Activated T-helper 1 cell treated with anti-CD3 and anti-CD28 coated beads, Interleukin-12 subunit alpha, Interleukin-12 subunit beta, Interleukin-2, Interleukin-4 antibody, amounts not matched to agents 30 ng/mL and 10 ng/mL and 1 ng/mL, durations not matched to agents 14 hours and 24 hours and 36 hours (primary cell): Measurements from ENCODE around the gene WDFY3. TPM values are rescaled to one million over a fixed set of nuclear protein-coding genes. Genes with fewer than 3 reads are reported as not detected.

Experiments used
- DNase-seq: peaks from one replicate; pipeline ENCODE4 v3.0.0; 2021; ENCODE audit warnings: low spot score
- H3K27ac Mint-ChIP-seq: one replicate; pipeline ENCODE4 v1.8.0; 2021; ENCODE audit warnings: mild to moderate bottlenecking, mixed read lengths
- H3K27me3 Mint-ChIP-seq: one replicate; pipeline ENCODE4 v1.8.0; 2022; ENCODE audit warnings: mild to moderate bottlenecking, moderate library complexity, mixed read lengths; ENCODE audit not compliant: insufficient read depth
- H3K36me3 Mint-ChIP-seq: one replicate; pipeline ENCODE4 v1.8.0; 2021; ENCODE audit warnings: low read depth, mixed read lengths
- H3K4me1 Mint-ChIP-seq: one replicate; pipeline ENCODE4 v1.8.0; 2021; ENCODE audit warnings: low read depth, mixed read lengths
- H3K4me3 Mint-ChIP-seq: one replicate; pipeline ENCODE4 v1.8.0; 2021; ENCODE audit warnings: mild to moderate bottlenecking, moderate library complexity, mixed read lengths
- H3K9me3 Mint-ChIP-seq: one replicate; pipeline ENCODE4 v1.8.0; 2021; ENCODE audit warnings: mixed read lengths
- intact Hi-C: fragments of 100-400 bp; cut with micrococcal nuclease; formaldehyde crosslinking; loops from one replicate; pipeline ENCODE4 v1.15.1; 2024
- total RNA-seq: library from RNA; stranded (reverse); gene quantifications from 2 replicates; pipeline ENCODE4 v1.2.3, GENCODE V29; 2022

WDFY3 gene
- total RNA-seq, 1 donor from 2014 or later: 0.39 TPM

DNA sequence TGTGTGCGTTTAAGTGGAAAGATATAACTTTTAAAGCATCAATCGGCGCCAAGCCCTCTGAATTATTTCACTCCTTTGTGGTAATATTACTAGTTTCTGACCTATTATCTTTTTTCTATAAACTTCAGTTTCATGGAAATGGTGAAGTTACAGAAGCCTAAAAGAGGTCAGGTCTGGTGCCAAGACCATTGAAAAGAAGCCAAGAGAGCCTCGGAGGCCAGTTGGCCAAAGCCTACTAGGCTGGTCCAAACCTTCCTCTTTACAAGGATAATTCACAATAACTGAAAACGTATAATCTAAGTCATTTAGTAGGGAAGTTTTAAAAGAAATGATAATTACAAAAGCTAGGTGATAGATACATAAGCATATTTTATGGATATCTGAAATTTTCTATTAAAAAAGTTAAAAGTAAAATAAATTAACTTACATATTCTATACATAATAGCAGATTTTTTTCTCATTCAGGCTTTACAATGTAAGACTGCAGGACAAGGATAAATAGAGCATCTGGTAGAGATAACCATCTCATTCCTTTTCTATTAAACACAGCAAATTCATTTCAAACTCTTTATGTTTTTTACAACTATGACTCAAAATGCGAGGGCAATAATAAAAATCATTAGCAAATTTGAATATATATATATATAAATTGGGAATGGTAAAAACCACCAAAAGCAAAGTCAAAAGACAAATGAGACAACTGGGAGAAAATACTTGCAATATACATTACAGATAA lies 49.2 kb downstream of the WDFY3 start:
- DNase-seq: no peak
- intact Hi-C loops: no loop called here
- no peak overlapping the region for H3K27ac Mint-ChIP-seq
- no peaks in the 10 kb centered on the region for H3K9me3 Mint-ChIP-seq
- no peak overlapping the region for H3K4me3 Mint-ChIP-seq
- no peaks in the 10 kb centered on the region for H3K36me3 Mint-ChIP-seq
- H3K27me3 Mint-ChIP-seq: peaks cover 1% of the 10 kb centered on the region
- no peaks in the 10 kb centered on the region for H3K4me1 Mint-ChIP-seq

- H3K9me3 Mint-ChIP-seq: no peaks in the 10 kb centered on the region
- peaks cover 1% of the 10 kb centered on the region for H3K27me3 Mint-ChIP-seq
- intact Hi-C loops: no loop called here
- no peak overlapping the region for H3K27ac Mint-ChIP-seq
- DNase-seq: no peak
- no peak overlapping the region for H3K4me3 Mint-ChIP-seq
- H3K36me3 Mint-ChIP-seq: no peaks in the 10 kb centered on the region
- H3K4me1 Mint-ChIP-seq: no peaks in the 10 kb centered on the region
These were observed 50.3 kb downstream of the WDFY3 start for GRCh38 chr4:84916227-84916626.

- no peak for DNase-seq
- H3K4me3 Mint-ChIP-seq: no peak overlapping the region
- no peaks in the 10 kb centered on the region for H3K4me1 Mint-ChIP-seq
- no peaks in the 10 kb centered on the region for H3K36me3 Mint-ChIP-seq
- H3K27ac Mint-ChIP-seq: no peak overlapping the region
- no peaks in the 10 kb centered on the region for H3K9me3 Mint-ChIP-seq
- intact Hi-C loops: no loop called here
- H3K27me3 Mint-ChIP-seq: peaks cover 1% of the 10 kb centered on the region
These were observed 51.1 kb downstream of the WDFY3 start for GRCh38 chr4:84915396-84915780.

DNA sequence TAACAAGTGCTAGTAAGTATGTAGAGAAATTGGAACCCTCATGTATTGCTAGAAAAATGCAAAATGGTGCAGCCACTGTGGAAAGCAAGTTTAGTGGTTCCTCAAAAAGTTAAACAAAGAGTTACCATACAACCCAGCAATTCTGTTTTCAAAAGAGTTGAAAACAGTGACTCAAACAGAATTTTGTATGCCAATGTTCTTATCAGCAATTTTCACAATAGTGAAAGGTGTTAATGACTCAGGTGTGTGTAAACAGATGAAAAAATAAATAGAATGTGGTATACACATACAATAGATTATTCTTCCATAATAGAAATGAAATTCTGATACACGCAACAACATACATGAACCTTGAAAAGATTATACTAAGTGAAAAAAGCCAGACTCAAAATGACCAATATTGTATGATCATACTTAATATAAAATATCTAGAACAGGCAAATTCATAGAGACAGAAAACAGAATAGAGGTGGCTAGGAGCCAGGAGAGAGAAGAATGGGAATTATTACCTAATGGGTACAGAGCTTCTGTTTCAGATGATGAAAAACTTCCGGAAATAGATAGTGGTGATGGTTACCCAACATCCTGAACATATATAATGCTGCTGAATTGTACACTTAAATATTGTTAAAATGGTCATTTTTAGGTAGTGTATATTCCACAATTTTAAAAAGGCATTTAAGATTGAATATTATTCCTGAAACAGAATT lies 51.6 kb downstream of the WDFY3 start:
- intact Hi-C loops: no loop called here
- Mint-ChIP-seq H3K4me3 (no peak overlapping the region), H3K27me3 (peaks cover 1% of the 10 kb centered on the region)

GRCh38 chr4:84913176-84913575 lies 53.3 kb downstream of the WDFY3 start:
- Mint-ChIP-seq H3K27me3 (peaks cover 1% of the 10 kb centered on the region), H3K9me3 (no peaks in the 10 kb centered on the region), H3K4me3 (no peak overlapping the region), H3K27ac (no peak overlapping the region), H3K36me3 (no peaks in the 10 kb centered on the region), H3K4me1 (no peaks in the 10 kb centered on the region)
- DNase-seq: no peak
- intact Hi-C loops: no loop called here

More for the DNA sequence above, 51.6 kb downstream of the WDFY3 start:
- Mint-ChIP-seq H3K9me3 (no peaks in the 10 kb centered on the region), H3K4me1 (no peaks in the 10 kb centered on the region), H3K36me3 (no peaks in the 10 kb centered on the region), H3K27ac (no peak overlapping the region)
- no peak for DNase-seq

DNA sequence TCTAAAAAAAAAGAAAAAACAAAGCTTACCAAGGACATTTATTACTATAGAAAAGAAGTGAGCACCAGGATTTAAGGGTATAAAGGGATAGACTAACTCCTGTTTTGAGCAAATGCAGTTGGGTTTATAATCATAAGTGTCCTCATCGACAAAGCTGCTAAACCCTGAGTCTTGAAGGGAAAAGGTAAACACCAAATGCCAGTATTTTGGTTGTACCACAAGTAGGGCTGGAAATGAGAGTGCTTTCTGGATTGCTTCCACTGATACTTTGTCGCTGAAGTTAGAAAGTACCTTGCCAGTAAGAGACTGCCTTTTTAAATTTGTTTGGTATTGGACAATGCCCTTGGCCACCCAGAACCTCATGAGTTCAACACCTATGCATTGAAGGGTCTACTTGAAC lies 53.7 kb downstream of the WDFY3 start:
- Mint-ChIP-seq H3K4me1 (no peaks in the 10 kb centered on the region), H3K27ac (no peak overlapping the region), H3K9me3 (no peaks in the 10 kb centered on the region), H3K4me3 (no peak overlapping the region), H3K27me3 (peaks cover 1% of the 10 kb centered on the region), H3K36me3 (no peaks in the 10 kb centered on the region)
- intact Hi-C loops: no loop called here
- DNase-seq: no peak

GRCh38 chr4:84908876-84909275 lies 57.6 kb downstream of the WDFY3 start:
- Mint-ChIP-seq H3K27me3 (no peaks in the 10 kb centered on the region), H3K9me3 (no peaks in the 10 kb centered on the region), H3K27ac (no peak overlapping the region), H3K4me3 (no peak overlapping the region), H3K36me3 (no peaks in the 10 kb centered on the region), H3K4me1 (no peaks in the 10 kb centered on the region)
- DNase-seq: no peak
- intact Hi-C loops: no loop called here

- Mint-ChIP-seq H3K27me3 (no peaks in the 10 kb centered on the region), H3K9me3 (no peaks in the 10 kb centered on the region), H3K4me3 (no peak overlapping the region), H3K36me3 (no peaks in the 10 kb centered on the region), H3K4me1 (no peaks in the 10 kb centered on the region), H3K27ac (no peak overlapping the region)
- no peak for DNase-seq
- intact Hi-C loops: no loop called here
These were observed 59.3 kb downstream of the WDFY3 start for GRCh38 chr4:84907145-84907544.

GRCh38 chr4:84905646-84906045 lies 60.8 kb downstream of the WDFY3 start:
- Mint-ChIP-seq H3K9me3 (no peaks in the 10 kb centered on the region), H3K4me3 (no peak overlapping the region), H3K27ac (no peak overlapping the region), H3K36me3 (no peaks in the 10 kb centered on the region), H3K4me1 (no peaks in the 10 kb centered on the region), H3K27me3 (no peaks in the 10 kb centered on the region)
- no peak for DNase-seq
- intact Hi-C loops: no loop called here

GRCh38 chr4:84901740-84902281 lies 64.7 kb downstream of the WDFY3 start:
- no peaks in the 10 kb centered on the region for H3K27me3 Mint-ChIP-seq
- H3K36me3 Mint-ChIP-seq: no peaks in the 10 kb centered on the region
- intact Hi-C loops: no loop called here
- H3K9me3 Mint-ChIP-seq: no peaks in the 10 kb centered on the region
- H3K27ac Mint-ChIP-seq: no peak overlapping the region
- DNase-seq: no peak
- H3K4me1 Mint-ChIP-seq: no peaks in the 10 kb centered on the region
- H3K4me3 Mint-ChIP-seq: no peak overlapping the region

- Mint-ChIP-seq H3K27me3 (no peaks in the 10 kb centered on the region), H3K27ac (no peak overlapping the region), H3K36me3 (no peaks in the 10 kb centered on the region), H3K4me3 (no peak overlapping the region), H3K9me3 (no peaks in the 10 kb centered on the region), H3K4me1 (no peaks in the 10 kb centered on the region)
- intact Hi-C loops: no loop called here
- DNase-seq: no peak
These were observed 65.3 kb downstream of the WDFY3 start for GRCh38 chr4:84901173-84901572.

DNA sequence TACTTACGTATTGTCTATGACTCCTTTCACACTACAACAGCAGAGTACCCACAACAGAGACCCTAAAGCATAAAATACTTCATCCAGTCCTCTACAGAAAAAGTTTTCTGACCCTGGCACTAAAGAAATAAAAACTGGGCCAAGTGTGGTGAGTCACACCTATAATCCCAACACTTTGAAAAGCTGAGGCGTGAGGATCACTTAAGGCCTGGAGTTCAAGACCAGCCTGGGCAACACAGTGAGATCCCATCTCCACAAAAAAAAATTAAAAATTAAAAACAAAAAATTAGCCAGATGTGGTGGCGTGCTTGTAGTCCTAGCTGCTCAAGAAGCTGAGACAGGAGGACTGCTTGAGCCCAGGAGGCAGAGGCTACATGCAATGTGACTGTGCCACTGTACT lies 66.9 kb downstream of the WDFY3 start:
- no peak for DNase-seq
- Mint-ChIP-seq H3K27me3 (no peaks in the 10 kb centered on the region), H3K36me3 (no peaks in the 10 kb centered on the region), H3K27ac (no peak overlapping the region), H3K9me3 (no peaks in the 10 kb centered on the region), H3K4me3 (no peak overlapping the region), H3K4me1 (no peaks in the 10 kb centered on the region)
- intact Hi-C loops: no loop called here

DNA sequence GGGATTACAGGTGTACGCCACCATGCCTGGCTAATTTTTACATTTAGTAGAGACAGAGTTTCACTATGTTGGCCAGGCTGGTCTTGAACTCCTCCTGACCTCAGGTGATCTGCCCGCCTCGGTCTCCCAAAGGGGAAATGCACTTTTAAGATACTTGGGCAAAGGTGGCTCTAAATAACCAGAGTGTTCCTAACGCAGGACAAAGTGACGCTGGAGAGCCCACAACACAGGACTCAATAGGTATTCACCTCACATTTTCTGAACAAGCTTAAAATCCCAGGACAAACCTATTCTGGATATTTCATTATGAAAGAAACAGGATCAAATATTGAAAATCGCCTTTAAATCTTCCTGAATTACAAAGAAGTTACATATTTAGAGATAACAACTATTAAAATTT lies 69.0 kb downstream of the WDFY3 start:
- Mint-ChIP-seq H3K9me3 (no peaks in the 10 kb centered on the region), H3K27me3 (no peaks in the 10 kb centered on the region), H3K4me3 (no peak overlapping the region), H3K4me1 (no peaks in the 10 kb centered on the region), H3K27ac (no peak overlapping the region), H3K36me3 (no peaks in the 10 kb centered on the region)
- no peak for DNase-seq
- intact Hi-C loops: no loop called here
